Suprapubic skin (tissue), 4 donors: ENCODE measurements around the gene EPB41. TPM values are rescaled to one million over a fixed set of nuclear protein-coding genes. Genes with fewer than 3 reads are reported as not detected.

Experiments used
- DNase-seq, 2 donors: peaks; one replicate each; pipeline ENCODE4 v3.0.0-alpha.2; 2019; ENCODE audit warnings: low spot score in 2 of 2
- H3K27ac ChIP-seq: fragments of 200-600 bp; sonication (generic); one replicate; pipeline ENCODE4 v1.5.1; 2019
- H3K27me3 ChIP-seq: fragments of 200-600 bp; sonication (generic); one replicate; pipeline ENCODE4 v1.5.1; 2019
- H3K36me3 ChIP-seq: fragments of 200-600 bp; sonication (generic); one replicate; pipeline ENCODE4 v1.5.1; 2019
- H3K4me1 ChIP-seq: fragments of 200-600 bp; sonication (generic); one replicate; pipeline ENCODE4 v1.5.1; 2019
- H3K4me3 ChIP-seq: fragments of 200-600 bp; sonication (generic); one replicate; pipeline ENCODE4 v1.5.1; 2019; ENCODE audit warnings: mild to moderate bottlenecking
- H3K9me3 ChIP-seq: fragments of 200-600 bp; sonication (generic); one replicate; pipeline ENCODE4 v1.5.1; 2019
- CTCF ChIP-seq, 2 donors: fragments of 200-600 bp in 1 of 2; fragments of 450-650 bp in 1 of 2; sonication (generic) in 1 of 2; IDR thresholded peaks; one replicate each; pipeline ENCODE4 v1.5.1; 2016 to 2019; ENCODE audit warnings: antibody characterized with exemption in 2 of 2, mild to moderate bottlenecking in 1 of 2, moderate library complexity in 1 of 2
- EP300 ChIP-seq: sonication (generic); formaldehyde crosslinking; IDR thresholded peaks from one replicate; pipeline ENCODE4 v1.6.1; 2017; ENCODE audit warnings: antibody characterized with exemption
- POLR2A ChIP-seq, 2 donors: fragments of 450-650 bp; IDR thresholded peaks; one replicate each; pipeline ENCODE4 v1.6.1; 2017; ENCODE audit warnings: antibody characterized with exemption in 2 of 2, mild to moderate bottlenecking in 2 of 2, moderate library complexity in 2 of 2
- POLR2AphosphoS5 ChIP-seq, 3 donors: sonication (generic); formaldehyde crosslinking; IDR thresholded peaks; one replicate each; pipeline ENCODE4 v1.6.1; 2017; ENCODE audit warnings: antibody characterized with exemption in 3 of 3
- WGBS: methylation state at CpG from one replicate; pipeline ENCODE4 v1.1.5; 2018; 5-methylcytosine and 5-hydroxymethylcytosine counted together
- total RNA-seq, 4 donors: library from RNA; depleted of rRNA; stranded (reverse); fragments of >200 nt; gene quantifications; one replicate each; pipeline ENCODE4 v1.1.0, GENCODE V29; 2016

The EPB41 gene
- total RNA-seq, 4 donors from 2014 or later = 45.7 to 79.5 (median 67.1) TPM

- H3K27ac ChIP-seq = no peak overlapping the region
- peaks cover 6% of the 10 kb centered on the region for H3K36me3 ChIP-seq
- no peaks in the 10 kb centered on the region for H3K9me3 ChIP-seq
- no peak for DNase-seq
- WGBS = 93% methylated on average over 1 of the region's 1 CpG
- H3K27me3 ChIP-seq = no peaks in the 10 kb centered on the region
- H3K4me3 ChIP-seq = no peak overlapping the region
- no peaks in the 10 kb centered on the region for H3K4me1 ChIP-seq
- no peak for TF ChIP-seq EP300
- no peak for TF ChIP-seq POLR2AphosphoS5 (IDR thresholded peaks at IDR 0.05)
- no peak for TF ChIP-seq CTCF (IDR thresholded peaks at IDR 0.05)
- TF ChIP-seq POLR2A (IDR thresholded peaks at IDR 0.05) = no peak
These were observed 71.1 kb downstream of the EPB41 start for GRCh38 chr1:28985427-28985826.

- Histone ChIP-seq H3K9me3 (no peaks in the 10 kb centered on the region), H3K27ac (no peak overlapping the region), H3K27me3 (no peaks in the 10 kb centered on the region), H3K36me3 (peaks cover 6% of the 10 kb centered on the region), H3K4me1 (no peaks in the 10 kb centered on the region), H3K4me3 (no peak overlapping the region)
- no peak for DNase-seq
- 85% methylated on average over 10 of the region's 10 CpGs for WGBS
- TF ChIP-seq POLR2AphosphoS5 (IDR thresholded peaks at IDR 0.05) (no peak), CTCF (IDR thresholded peaks at IDR 0.05) (no peak), POLR2A (IDR thresholded peaks at IDR 0.05) (no peak), EP300 (no peak)
These were observed 72.0 kb downstream of the EPB41 start for GRCh38 chr1:28986306-28986910.

- TF ChIP-seq CTCF (IDR thresholded peaks at IDR 0.05) (no peak), EP300 (no peak), POLR2A (IDR thresholded peaks at IDR 0.05) (no peak)
- H3K27ac ChIP-seq = no peak overlapping the region
These were observed 88.4 kb downstream of the EPB41 start for GRCh38 chr1:29002792-29003191.

GRCh38 chr1:29004288-29004687, 89.9 kb downstream of the EPB41 start:
- Histone ChIP-seq H3K9me3 (no peaks in the 10 kb centered on the region), H3K36me3 (no peaks in the 10 kb centered on the region), H3K4me3 (no peak overlapping the region), H3K4me1 (no peaks in the 10 kb centered on the region), H3K27ac (no peak overlapping the region), H3K27me3 (no peaks in the 10 kb centered on the region)
- 89% methylated on average over 1 of the region's 1 CpG for WGBS
- no peak for DNase-seq
- TF ChIP-seq CTCF (IDR thresholded peaks at IDR 0.05) = no peak
- no peak for TF ChIP-seq POLR2AphosphoS5 (IDR thresholded peaks at IDR 0.05)
- no peak for TF ChIP-seq EP300
- no peak for TF ChIP-seq POLR2A (IDR thresholded peaks at IDR 0.05)

More at GRCh38 chr1:29002792-29003191, 88.4 kb downstream of the EPB41 start:
- Histone ChIP-seq H3K4me3 (no peak overlapping the region), H3K9me3 (no peaks in the 10 kb centered on the region), H3K27me3 (no peaks in the 10 kb centered on the region), H3K36me3 (no peaks in the 10 kb centered on the region), H3K4me1 (no peaks in the 10 kb centered on the region)
- DNase-seq = no peak

- H3K4me3 ChIP-seq = no peak overlapping the region
- H3K4me1 ChIP-seq = no peaks in the 10 kb centered on the region
- no peak for DNase-seq
- H3K9me3 ChIP-seq = no peaks in the 10 kb centered on the region
- no peaks in the 10 kb centered on the region for H3K36me3 ChIP-seq
- H3K27ac ChIP-seq = no peak overlapping the region
- WGBS = 95% methylated on average over 3 of the region's 3 CpGs
- no peaks in the 10 kb centered on the region for H3K27me3 ChIP-seq
- no peak for TF ChIP-seq POLR2AphosphoS5 (IDR thresholded peaks at IDR 0.05)
- no peak for TF ChIP-seq CTCF (IDR thresholded peaks at IDR 0.05)
- no peak for TF ChIP-seq EP300
- TF ChIP-seq POLR2A (IDR thresholded peaks at IDR 0.05) = no peak
These were observed 90.4 kb downstream of the EPB41 start for GRCh38 chr1:29004798-29005197.
